Hepatocyte (in vitro differentiated cells): ENCODE data around the gene MRPS12. TPM values are rescaled to one million over a fixed set of nuclear protein-coding genes. Genes with fewer than 3 reads are reported as not detected.

ENCODE experiments used
- DNase-seq: peaks from one replicate; pipeline ENCODE4 v3.0.0-alpha.2; 2016; ENCODE audit warnings: low spot score
- H2AFZ ChIP-seq: fragments of 200-600 bp; sonication (generic); 2 replicates; pipeline ENCODE4 v1.6.0; 2016; ENCODE audit warnings: antibody characterized with exemption, mild to moderate bottlenecking
- H3K27ac ChIP-seq: fragments of 200-600 bp; sonication (generic); 2 replicates; pipeline ENCODE4 v1.5.1; 2016; ENCODE audit warnings: mild to moderate bottlenecking
- H3K27me3 ChIP-seq: fragments of 200-600 bp; sonication (generic); 2 replicates; pipeline ENCODE4 v1.6.1; 2016
- H3K36me3 ChIP-seq: fragments of 200-600 bp; sonication (generic); replicated peaks from 2 replicates; pipeline ENCODE4 v1.5.1; 2016; ENCODE audit warnings: low read depth; ENCODE audit not compliant: insufficient read depth
- H3K4me1 ChIP-seq: fragments of 200-600 bp; sonication (generic); 2 replicates; pipeline ENCODE4 v1.5.1; 2016; ENCODE audit warnings: mild to moderate bottlenecking, moderate library complexity; ENCODE audit not compliant: insufficient read depth
- H3K4me2 ChIP-seq: fragments of 200-600 bp; sonication (generic); 2 replicates; pipeline ENCODE4 v1.6.0; 2016
- H3K4me3 ChIP-seq: fragments of 200-600 bp; sonication (generic); 2 replicates; pipeline ENCODE4 v1.5.1; 2016; ENCODE audit warnings: mild to moderate bottlenecking
- H3K79me2 ChIP-seq: fragments of 200-600 bp; sonication (generic); 2 replicates; pipeline ENCODE4 v1.6.0; 2017; ENCODE audit warnings: mild to moderate bottlenecking
- H3K9me2 ChIP-seq: fragments of 200-600 bp; sonication (generic); replicated peaks from 2 replicates; pipeline ENCODE4 v1.6.0; 2017; ENCODE audit warnings: mild to moderate bottlenecking; ENCODE audit not compliant: insufficient read depth
- H3K9me3 ChIP-seq: fragments of 200-600 bp; sonication (generic); 2 replicates; pipeline ENCODE4 v1.5.1; 2016; ENCODE audit warnings: low read depth, mild to moderate bottlenecking
- H4K20me1 ChIP-seq: fragments of 200-600 bp; sonication (generic); 2 replicates; pipeline ENCODE4 v1.6.0; 2016; ENCODE audit warnings: mild to moderate bottlenecking; ENCODE audit not compliant: insufficient read depth, poor library complexity, severe bottlenecking
- CTCF ChIP-seq: fragments of 200-600 bp; sonication (generic); IDR thresholded peaks from 2 replicates; pipeline ENCODE4 v1.5.1; 2016; ENCODE audit warnings: antibody characterized with exemption, mild to moderate bottlenecking; ENCODE audit not compliant: poor library complexity
- EZH2 ChIP-seq: fragments of 200-600 bp; sonication (generic); IDR thresholded peaks from 2 replicates; pipeline ENCODE4 v1.6.1; 2016; ENCODE audit warnings: antibody characterized with exemption, mild to moderate bottlenecking, borderline replicate concordance
- EZH2phosphoT487 ChIP-seq: fragments of 200-600 bp; sonication (generic); IDR thresholded peaks from one replicate; pipeline ENCODE4 v1.6.1; 2018; ENCODE audit warnings: antibody characterized with exemption, mild to moderate bottlenecking, low read depth, moderate library complexity; ENCODE audit not compliant: unreplicated experiment, severe bottlenecking
- WGBS: methylation state at CpG from one replicate; pipeline ENCODE4 v1.1.6; 2016; ENCODE audit warnings: low lambda C conversion rate; ENCODE audit errors: missing lambda C conversion rate; 5-methylcytosine and 5-hydroxymethylcytosine counted together
- polyA plus RNA-seq: library from polyadenylated mRNA; unstranded; fragments of >200 nt; fragmentation: Nextera tagmentation; extraction: Ambion mirVana; gene quantifications from 2 replicates; pipeline ENCODE4 v1.2.1, GENCODE V29; 2016
- total RNA-seq: library from RNA; depleted of rRNA; stranded (reverse); fragments of >200 nt; gene quantifications from 2 replicates; pipeline ENCODE4 v1.2.3, GENCODE V29; 2014

Gene MRPS12
- total and polyA plus RNA-seq, 2 experiments from 2014 or later: 35.8 to 66.8 TPM

GRCh38 chr19:38893341-38893771 lies 37.4 kb upstream of the MRPS12 start:
- H3K27ac ChIP-seq: no peak overlapping the region
- H3K4me1 ChIP-seq: peaks cover 2% of the 10 kb centered on the region
- H3K9me2 ChIP-seq: no peaks in the 10 kb centered on the region
- 99% methylated on average over 14 of the region's 14 CpGs for WGBS
- no peak overlapping the region for H3K4me2 ChIP-seq
- no peaks in the 10 kb centered on the region for H3K27me3 ChIP-seq
- no peaks in the 10 kb centered on the region for H4K20me1 ChIP-seq
- H3K79me2 ChIP-seq: peaks cover 28% of the 10 kb centered on the region
- no peaks in the 10 kb centered on the region for H3K9me3 ChIP-seq
- TF ChIP-seq CTCF: no peak
- TF ChIP-seq EZH2phosphoT487: no peak
- TF ChIP-seq EZH2: no peak
- H3K4me3 ChIP-seq: no peak overlapping the region
- DNase-seq: no peak
- H2AFZ ChIP-seq: no peak overlapping the region
- no peaks in the 10 kb centered on the region for H3K36me3 ChIP-seq

GRCh38 chr19:38894968-38895367 lies 35.8 kb upstream of the MRPS12 start:
- Histone ChIP-seq H3K27ac (no peak overlapping the region), H3K4me1 (peaks cover 6% of the 10 kb centered on the region), H3K4me3 (no peak overlapping the region), H4K20me1 (no peaks in the 10 kb centered on the region), H3K4me2 (no peak overlapping the region), H3K36me3 (no peaks in the 10 kb centered on the region), H3K9me2 (no peaks in the 10 kb centered on the region), H3K79me2 (peaks cover 34% of the 10 kb centered on the region), H3K9me3 (no peaks in the 10 kb centered on the region), H2AFZ (no peak overlapping the region), H3K27me3 (no peaks in the 10 kb centered on the region)
- TF ChIP-seq EZH2 (no peak), EZH2phosphoT487 (no peak), CTCF (no peak)
- WGBS: 71% methylated on average over 1 of the region's 9 CpGs
- no peak for DNase-seq

- WGBS: 16% methylated on average over 24 of the region's 25 CpGs
- Histone ChIP-seq H3K4me1 (peaks cover 11% of the 10 kb centered on the region), H2AFZ (peak overlapping the region; percentile 14)
Observed at GRCh38 chr19:38898788-38899446, 31.8 kb upstream of the MRPS12 start.

More at GRCh38 chr19:38898788-38899446, 31.8 kb upstream of the MRPS12 start:
- TF ChIP-seq EZH2phosphoT487 (no peak), EZH2 (no peak), CTCF (no peak)
- H3K4me3 ChIP-seq: peak overlapping the region; percentile 40
- H3K27ac ChIP-seq: peak overlapping the region; percentile 76
- H4K20me1 ChIP-seq: no peaks in the 10 kb centered on the region
- no peaks in the 10 kb centered on the region for H3K36me3 ChIP-seq
- H3K9me2 ChIP-seq: no peaks in the 10 kb centered on the region
- peaks cover 62% of the 10 kb centered on the region for H3K79me2 ChIP-seq
- no peak for DNase-seq
- no peaks in the 10 kb centered on the region for H3K27me3 ChIP-seq
- H3K9me3 ChIP-seq: no peaks in the 10 kb centered on the region
- peak overlapping the region; percentile 85 for H3K4me2 ChIP-seq
